ENCODE results near the gene BIK.

GRCh38 chr22:43127166-43127908 is 16.8 kb downstream of the BIK start:
- TF ChIP-seq CTCF (IDR thresholded peaks at IDR 0.05 in 8 of 11, conservative IDR thresholded peaks at IDR 0.05 in 3 of 11) (no peak), POLR2A (IDR thresholded peaks at IDR 0.05) (no peak), POLR2AphosphoS5 (IDR thresholded peaks at IDR 0.05) (no peak)

All from spleen (tissue), 7 donors.